Tibial nerve (tissue), 4 donors: Measurements from ENCODE around the gene TXNL4B. TPM values are rescaled to one million over a fixed set of nuclear protein-coding genes. Genes with fewer than 3 reads are reported as not detected.
A peak's percentile ranks its signal among the peaks of the same experiment; 100 is the strongest.

ENCODE experiments used
- DNase-seq, 2 donors: peaks; one replicate each; pipeline ENCODE4 v3.0.0-alpha.2; 2019; ENCODE audit warnings: low spot score in 2 of 2
- H3K27ac ChIP-seq, 4 donors: fragments of 200-600 bp; sonication (generic) in 3 of 4; one replicate each; pipeline ENCODE4 v1.5.1; 2017 to 2019; ENCODE audit warnings: mild to moderate bottlenecking in 1 of 4
- H3K27me3 ChIP-seq, 2 donors: fragments of 200-600 bp; sonication (generic) in 1 of 2; one replicate each; pipeline versions ENCODE4 v1.5.1 to v1.6.0; 2017 to 2019
- H3K36me3 ChIP-seq, 3 donors: fragments of 200-600 bp; sonication (generic); one replicate each; pipeline ENCODE4 v1.5.1; 2018 to 2019
- H3K4me1 ChIP-seq, 4 donors: fragments of 200-600 bp; sonication (generic) in 3 of 4; one replicate each; pipeline ENCODE4 v1.5.1; 2017 to 2019
- H3K4me3 ChIP-seq, 4 donors: fragments of 200-600 bp; sonication (generic) in 3 of 4; one replicate each; pipeline ENCODE4 v1.5.1; 2017 to 2019; ENCODE audit warnings: mild to moderate bottlenecking in 1 of 4, moderate library complexity in 1 of 4
- H3K9me3 ChIP-seq, 4 donors: fragments of 200-600 bp; sonication (generic) in 3 of 4; one replicate each; pipeline ENCODE4 v1.5.1; 2017 to 2019
- EP300 ChIP-seq, 2 donors: sonication (generic); formaldehyde crosslinking; IDR thresholded peaks; one replicate each; pipeline ENCODE4 v1.6.1; 2017; ENCODE audit warnings: antibody characterized with exemption in 2 of 2, mild to moderate bottlenecking in 1 of 2
- POLR2A ChIP-seq, 2 donors: fragments of 450-650 bp; IDR thresholded peaks; one replicate each; pipeline ENCODE4 v1.6.1; 2017; ENCODE audit warnings: antibody characterized with exemption in 2 of 2, mild to moderate bottlenecking in 2 of 2, moderate library complexity in 2 of 2
- WGBS, 2 donors: methylation state at CpG; one replicate each; pipeline ENCODE4 v1.1.5; 2018; 5-methylcytosine and 5-hydroxymethylcytosine counted together
- total RNA-seq, 4 donors: library from RNA; depleted of rRNA; stranded (reverse); fragments of >200 nt; gene quantifications; one replicate each; pipeline ENCODE4 v1.1.0, GENCODE V29; 2016
- TF ChIP-seq, protein P1 (sequence below), 5 experiments: fragments of 200-600 bp in 3 of 5; fragments of 450-650 bp in 2 of 5; sonication (generic) in 3 of 5; IDR thresholded peaks; one replicate each; pipeline ENCODE4 v1.5.1; 2016 to 2019; ENCODE audit warnings: antibody characterized with exemption in 5 of 5, mild to moderate bottlenecking in 3 of 5, moderate library complexity in 2 of 5

Gene TXNL4B
- total RNA-seq, 4 donors from 2014 or later: 13.1 to 20.5 (median 15.5) TPM

- Histone ChIP-seq H3K4me3 (peak overlapping the region in 1 of 4 donors; percentile 16), H3K4me1 (peaks cover 0 to 18% (median 0%) of the 10 kb centered on the region in 4 donors), H3K27ac (peak overlapping the region in 2 of 4 donors; percentile 73), H3K36me3 (no peaks in the 10 kb centered on the region), H3K27me3 (no peaks in the 10 kb centered on the region), H3K9me3 (no peaks in the 10 kb centered on the region)
- 27 to 33% methylated on average over 12 of the region's 13 CpGs for WGBS, 2 donors
- TF ChIP-seq, protein P1, sequence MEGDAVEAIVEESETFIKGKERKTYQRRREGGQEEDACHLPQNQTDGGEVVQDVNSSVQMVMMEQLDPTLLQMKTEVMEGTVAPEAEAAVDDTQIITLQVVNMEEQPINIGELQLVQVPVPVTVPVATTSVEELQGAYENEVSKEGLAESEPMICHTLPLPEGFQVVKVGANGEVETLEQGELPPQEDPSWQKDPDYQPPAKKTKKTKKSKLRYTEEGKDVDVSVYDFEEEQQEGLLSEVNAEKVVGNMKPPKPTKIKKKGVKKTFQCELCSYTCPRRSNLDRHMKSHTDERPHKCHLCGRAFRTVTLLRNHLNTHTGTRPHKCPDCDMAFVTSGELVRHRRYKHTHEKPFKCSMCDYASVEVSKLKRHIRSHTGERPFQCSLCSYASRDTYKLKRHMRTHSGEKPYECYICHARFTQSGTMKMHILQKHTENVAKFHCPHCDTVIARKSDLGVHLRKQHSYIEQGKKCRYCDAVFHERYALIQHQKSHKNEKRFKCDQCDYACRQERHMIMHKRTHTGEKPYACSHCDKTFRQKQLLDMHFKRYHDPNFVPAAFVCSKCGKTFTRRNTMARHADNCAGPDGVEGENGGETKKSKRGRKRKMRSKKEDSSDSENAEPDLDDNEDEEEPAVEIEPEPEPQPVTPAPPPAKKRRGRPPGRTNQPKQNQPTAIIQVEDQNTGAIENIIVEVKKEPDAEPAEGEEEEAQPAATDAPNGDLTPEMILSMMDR (IDR thresholded peaks at IDR 0.05): peak; percentile 63 to 84 (median 81)
- TF ChIP-seq EP300 (IDR thresholded peaks at IDR 0.05) (no peak), POLR2A (IDR thresholded peaks at IDR 0.05) (no peak)
- DNase-seq: peak in 1 of 2 donors; percentile 25
Measured at GRCh38 chr16:72124761-72125634, 31.6 kb upstream of the TXNL4B start.

DNA sequence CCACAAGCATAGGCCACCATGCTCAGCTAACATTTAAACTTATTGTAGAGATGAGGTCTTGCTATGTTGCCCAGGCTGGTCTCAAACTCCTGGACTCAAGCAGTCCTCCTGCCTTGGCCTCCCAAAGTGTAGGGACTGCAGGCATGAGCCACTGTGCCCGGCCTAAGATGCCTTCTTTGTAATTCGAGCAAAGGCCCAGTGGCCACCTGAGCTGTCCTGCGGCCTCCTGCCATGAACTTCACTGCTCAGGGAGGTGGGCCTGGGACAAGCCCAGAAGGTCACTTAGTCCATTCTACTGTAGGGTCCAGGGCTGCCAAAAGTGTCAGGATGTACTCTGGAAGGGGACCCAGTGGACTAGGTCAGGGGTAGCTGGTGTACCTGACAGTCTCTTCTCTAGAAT is 30.7 kb upstream of the TXNL4B start:
- no peaks in the 10 kb centered on the region for H3K36me3 ChIP-seq
- H3K4me3 ChIP-seq: peak overlapping the region in 1 of 4 donors; percentile 16
- H3K27ac ChIP-seq: peak overlapping the region in 2 of 4 donors; percentile 44 to 73
- 87 to 100% methylated on average over 3 of the region's 3 CpGs for WGBS, 2 donors
- H3K9me3 ChIP-seq: no peaks in the 10 kb centered on the region
- TF ChIP-seq EP300 (IDR thresholded peaks at IDR 0.05) (no peak), POLR2A (IDR thresholded peaks at IDR 0.05) (no peak)
- TF ChIP-seq, protein P1 (IDR thresholded peaks at IDR 0.05): no peak
- no peak for DNase-seq
- H3K27me3 ChIP-seq: no peaks in the 10 kb centered on the region
- H3K4me1 ChIP-seq: peaks cover 0 to 18% (median 0%) of the 10 kb centered on the region in 4 donors

DNA sequence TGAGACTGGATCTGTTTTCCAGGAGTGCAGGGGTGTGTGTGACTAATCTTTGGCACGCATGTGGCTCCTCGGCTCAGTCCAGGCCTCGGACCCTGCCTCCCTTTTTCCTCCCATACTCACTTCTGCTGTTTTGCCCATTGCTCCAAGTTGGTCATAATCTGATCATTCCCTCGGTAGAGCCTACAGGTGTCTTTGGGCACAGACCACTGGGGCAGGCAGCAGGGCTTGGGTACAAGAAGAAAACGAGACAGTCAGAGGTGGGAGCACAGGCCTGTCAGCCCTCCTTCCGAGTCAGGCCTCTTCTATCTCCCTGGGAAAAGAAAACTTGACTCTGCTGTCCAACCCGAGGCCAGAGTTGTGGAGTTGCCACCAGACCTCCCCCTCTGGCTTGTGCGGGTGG is 30.0 kb upstream of the TXNL4B start:
- Histone ChIP-seq H3K27ac (no peak overlapping the region), H3K4me1 (peaks cover 0 to 18% (median 0%) of the 10 kb centered on the region in 4 donors), H3K27me3 (no peaks in the 10 kb centered on the region), H3K4me3 (no peak overlapping the region), H3K9me3 (no peaks in the 10 kb centered on the region), H3K36me3 (no peaks in the 10 kb centered on the region)
- WGBS, 2 donors: 66 to 90% methylated on average over 8 of the region's 8 CpGs
- no peak for DNase-seq
- TF ChIP-seq EP300 (IDR thresholded peaks at IDR 0.05): no peak
- no peak for TF ChIP-seq POLR2A (IDR thresholded peaks at IDR 0.05)
- TF ChIP-seq, protein P1 (IDR thresholded peaks at IDR 0.05): no peak

DNA sequence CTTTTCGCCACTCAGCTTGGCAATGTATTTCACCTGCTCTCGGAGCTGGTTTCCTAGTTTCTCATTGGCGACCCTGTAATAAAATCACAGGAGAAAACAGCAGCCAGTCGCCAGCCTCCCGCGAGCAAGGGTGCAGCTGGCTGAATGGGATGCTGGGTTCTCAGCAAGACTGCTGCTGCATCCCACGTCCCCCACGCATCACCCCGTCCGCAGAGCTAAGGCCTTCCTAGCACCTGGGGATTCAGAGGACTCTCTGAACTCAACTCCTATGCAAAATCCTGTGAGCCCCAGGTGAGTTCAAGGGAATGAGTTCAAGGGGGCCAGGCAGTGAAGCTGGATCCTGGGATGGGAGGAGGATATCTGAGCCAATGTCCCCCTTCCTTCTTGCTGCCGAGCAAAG is 29.5 kb upstream of the TXNL4B start:
- WGBS, 2 donors: 78 to 92% methylated on average over 11 of the region's 11 CpGs

More for the DNA sequence above, 29.5 kb upstream of the TXNL4B start:
- Histone ChIP-seq H3K4me3 (no peak overlapping the region), H3K9me3 (no peaks in the 10 kb centered on the region), H3K27ac (no peak overlapping the region), H3K27me3 (no peaks in the 10 kb centered on the region), H3K4me1 (peaks cover 0 to 18% (median 0%) of the 10 kb centered on the region in 4 donors), H3K36me3 (no peaks in the 10 kb centered on the region)
- DNase-seq: no peak
- TF ChIP-seq POLR2A (IDR thresholded peaks at IDR 0.05) (no peak), EP300 (IDR thresholded peaks at IDR 0.05) (no peak)
- TF ChIP-seq, protein P1 (IDR thresholded peaks at IDR 0.05): no peak
